Testis (tissue), 3 donors: Measurements from ENCODE around the gene SPX. TPM values are rescaled to one million over a fixed set of nuclear protein-coding genes. Genes with fewer than 3 reads are reported as not detected.

Experiments used
- DNase-seq: peaks from one replicate; pipeline ENCODE4 v3.0.0-alpha.2; 2019
- H3K27ac ChIP-seq, 2 donors: fragments of 200-600 bp; sonication (generic); one replicate each; pipeline ENCODE4 v1.5.1; 2019
- H3K27me3 ChIP-seq: fragments of 200-600 bp; sonication (generic); one replicate; pipeline ENCODE4 v1.5.1; 2019
- H3K36me3 ChIP-seq: fragments of 200-600 bp; sonication (generic); one replicate; pipeline ENCODE4 v1.5.1; 2017; ENCODE audit warnings: low read depth; ENCODE audit errors: missing control alignments
- H3K4me1 ChIP-seq: fragments of 200-600 bp; sonication (generic); one replicate; pipeline ENCODE4 v1.5.1; 2019
- H3K4me3 ChIP-seq, 2 donors: fragments of 200-600 bp; sonication (generic); one replicate each; pipeline ENCODE4 v1.5.1; 2017 to 2019
- H3K9me3 ChIP-seq: fragments of 200-600 bp; sonication (generic); one replicate; pipeline ENCODE4 v1.5.1; 2017
- CTCF ChIP-seq, 3 experiments: fragments of 450-650 bp in 2 of 3; fragments of 200-600 bp in 1 of 3; sonication (generic) in 1 of 3; IDR thresholded peaks; one replicate each; pipeline ENCODE4 v1.5.1; 2016 to 2019; ENCODE audit warnings: antibody characterized with exemption in 3 of 3, mild to moderate bottlenecking in 2 of 3, moderate library complexity in 1 of 3
- POLR2A ChIP-seq: fragments of 450-650 bp; IDR thresholded peaks from one replicate; pipeline ENCODE4 v1.6.1; 2017; ENCODE audit warnings: antibody characterized with exemption, mild to moderate bottlenecking, moderate library complexity
- WGBS, 2 donors: methylation state at CpG; one replicate each; pipeline ENCODE4 v1.1.5; 2018; 5-methylcytosine and 5-hydroxymethylcytosine counted together
- intact Hi-C: fragments of 100-400 bp; cut with DNase I; formaldehyde crosslinking; loops from one replicate; pipeline ENCODE4 v1.15.1; 2023; ENCODE audit warnings: low total_unique reads
- polyA plus RNA-seq: library from polyadenylated mRNA; stranded (reverse); fragments of 350-450 nt; fragmentation: Illumina TruSeq; extraction: RNeasy Lipid Tissue Mini Kit (QIAGEN cat#74804); gene quantifications from one replicate; pipeline ENCODE4 v1.2.3, GENCODE V29; 2014; ENCODE audit warnings: low read depth, low replicate concordance; ENCODE audit not compliant: insufficient read depth
- total RNA-seq, 2 donors: library from RNA; depleted of rRNA; stranded (reverse); fragments of >200 nt; gene quantifications; one replicate each; pipeline ENCODE4 v1.2.3, GENCODE V29; 2016

The SPX gene
- total and polyA plus RNA-seq, 3 donors from 2014 or later: 0.93 to 2.1 (median 1.5) TPM

DNA sequence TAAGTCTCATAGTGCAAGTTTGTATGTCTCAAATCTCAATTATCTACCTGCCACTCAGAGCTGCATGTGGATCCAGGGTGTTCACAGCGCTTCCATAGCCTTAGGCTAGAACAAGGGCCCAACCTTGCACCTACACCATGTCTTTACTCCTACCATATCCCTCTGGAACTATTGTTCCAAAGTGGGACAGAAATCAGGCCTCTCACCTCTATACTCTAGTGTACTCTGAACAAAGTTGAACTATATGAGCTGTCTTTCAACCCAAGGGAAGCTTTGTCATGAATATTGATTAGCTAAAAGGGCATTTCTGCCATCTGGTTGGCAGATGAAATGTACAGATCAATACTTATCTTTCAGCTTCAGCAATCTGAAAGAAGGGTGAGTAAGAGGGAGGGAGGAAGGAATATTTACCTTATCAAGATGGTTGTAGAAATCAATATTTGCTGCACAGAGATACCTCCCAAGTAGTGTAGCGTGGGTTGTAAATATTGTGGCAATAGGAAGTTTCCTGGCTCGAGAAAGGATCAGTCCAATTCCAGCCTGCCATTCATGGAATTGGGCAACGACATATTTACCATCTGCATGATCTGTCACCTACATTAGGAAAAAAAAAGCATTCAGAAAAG, 47.8 kb downstream of the SPX start:
- no peak for DNase-seq
- Histone ChIP-seq H3K27ac (no peak overlapping the region), H3K27me3 (no peaks in the 10 kb centered on the region), H3K4me3 (no peak overlapping the region), H3K36me3 (no peaks in the 10 kb centered on the region), H3K9me3 (no peaks in the 10 kb centered on the region), H3K4me1 (no peaks in the 10 kb centered on the region)
- TF ChIP-seq CTCF (IDR thresholded peaks at IDR 0.05): no peak
- intact Hi-C loops: no loop called here
- WGBS, 2 donors: 91 to 93% methylated on average over 4 of the region's 4 CpGs

GRCh38 chr12:21576431-21576830, 50.3 kb downstream of the SPX start:
- TF ChIP-seq POLR2A: no peak
- TF ChIP-seq CTCF (IDR thresholded peaks at IDR 0.05): no peak
- intact Hi-C loops: no loop called here

DNA sequence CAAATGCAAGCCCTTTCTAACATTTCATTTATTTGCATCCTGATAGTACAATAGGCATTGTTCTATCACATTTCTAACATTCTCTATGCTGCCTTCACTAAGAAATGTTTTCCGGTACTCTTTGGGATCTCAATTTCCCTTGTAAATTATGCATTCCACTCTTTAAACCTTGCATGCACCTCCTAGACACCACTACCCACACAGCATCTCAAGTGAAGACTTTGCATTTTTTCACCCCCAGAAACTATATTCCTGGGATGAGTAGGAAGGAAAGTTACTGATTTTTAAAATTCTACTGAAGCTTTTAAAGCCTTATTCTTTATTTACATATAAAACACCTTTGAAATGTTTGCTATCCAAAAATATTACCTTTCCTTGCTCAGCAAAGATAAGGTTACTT, 51.4 kb downstream of the SPX start:
- Histone ChIP-seq H3K27ac (no peak overlapping the region), H3K36me3 (no peaks in the 10 kb centered on the region), H3K9me3 (no peaks in the 10 kb centered on the region), H3K4me3 (no peak overlapping the region), H3K4me1 (no peaks in the 10 kb centered on the region), H3K27me3 (no peaks in the 10 kb centered on the region)
- no peak for DNase-seq
- intact Hi-C loops: no loop called here
- TF ChIP-seq POLR2A (no peak), CTCF (IDR thresholded peaks at IDR 0.05) (no peak)
- 94 to 96% methylated on average over 1 of the region's 1 CpG for WGBS, 2 donors

More at GRCh38 chr12:21576431-21576830, 50.3 kb downstream of the SPX start:
- H3K27me3 ChIP-seq: no peaks in the 10 kb centered on the region
- no peak for DNase-seq
- H3K9me3 ChIP-seq: no peaks in the 10 kb centered on the region
- H3K4me3 ChIP-seq: no peak overlapping the region
- H3K4me1 ChIP-seq: no peaks in the 10 kb centered on the region
- no peaks in the 10 kb centered on the region for H3K36me3 ChIP-seq
- WGBS, 2 donors: 78 to 81% methylated on average over 2 of the region's 2 CpGs
- H3K27ac ChIP-seq: no peak overlapping the region

DNA sequence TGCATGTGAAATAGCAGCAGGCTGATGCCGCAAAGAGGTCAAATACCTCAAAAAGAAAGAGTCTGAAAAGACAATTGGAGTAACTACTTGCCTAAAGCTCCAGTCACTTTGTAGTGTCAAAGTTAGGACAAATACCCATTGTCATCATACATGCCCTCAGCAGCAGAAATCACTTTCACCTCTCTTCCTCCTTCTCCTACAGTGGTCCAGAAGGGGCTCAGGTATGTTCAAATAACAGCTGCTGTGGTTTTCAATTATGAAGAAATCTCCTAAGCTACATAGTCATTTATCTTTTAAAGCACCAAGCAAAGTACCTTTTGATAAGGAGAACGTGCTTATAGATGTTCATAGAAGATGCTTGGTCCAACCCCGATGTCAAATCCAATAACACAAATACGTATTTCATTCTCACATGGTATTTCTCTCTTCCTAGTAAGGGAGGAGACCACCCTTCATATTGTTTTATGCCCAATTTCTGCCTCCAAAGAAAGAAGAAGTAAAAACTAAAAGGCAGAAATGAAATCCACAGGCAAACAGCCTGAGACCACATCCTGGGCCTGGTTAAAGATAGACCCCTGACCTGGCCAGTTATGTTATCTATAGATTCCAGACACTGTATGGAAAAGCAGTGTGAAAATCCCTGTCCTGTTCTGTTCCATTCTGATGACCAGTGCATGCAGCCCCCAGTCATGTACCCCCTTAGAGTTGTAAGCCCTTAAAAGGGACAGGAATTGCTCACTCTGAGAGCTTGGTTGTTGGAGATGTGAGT, 54.8 kb downstream of the SPX start:
- H3K36me3 ChIP-seq: no peaks in the 10 kb centered on the region
- no peak for TF ChIP-seq CTCF (IDR thresholded peaks at IDR 0.05)
- TF ChIP-seq POLR2A: no peak
- H3K9me3 ChIP-seq: no peaks in the 10 kb centered on the region
- no peaks in the 10 kb centered on the region for H3K27me3 ChIP-seq
- H3K4me1 ChIP-seq: no peaks in the 10 kb centered on the region
- WGBS, 2 donors: 82 to 91% methylated on average over 4 of the region's 4 CpGs
- intact Hi-C loops: no loop called here
- no peak overlapping the region for H3K27ac ChIP-seq
- no peak for DNase-seq
- no peak overlapping the region for H3K4me3 ChIP-seq

Other genes with a start within 250 kb of the SPX start
- gene SLCO1A2, start 191.4 kb upstream of the SPX start, total RNA-seq: 1 to 10 TPM; 2.7 TPM
- 0.87 TPM for gene SLCO1A2, start 191.4 kb upstream of the SPX start, polyA plus RNA-seq
- gene IAPP, start 153.4 kb upstream of the SPX start, total RNA-seq: not detected
- 5.7 TPM for gene IAPP, start 153.4 kb upstream of the SPX start, polyA plus RNA-seq
- 10 to 100 TPM; 20.7 to 25.1 TPM for gene PYROXD1, start 88.6 kb upstream of the SPX start, total RNA-seq
- 18.0 TPM for gene PYROXD1, start 88.6 kb upstream of the SPX start, polyA plus RNA-seq
- gene RECQL, start 24.7 kb upstream of the SPX start, total RNA-seq: 10 to 100 TPM; 15.2 to 21.6 TPM
- gene RECQL, start 24.7 kb upstream of the SPX start, polyA plus RNA-seq: 9.8 TPM
- gene GOLT1B, start 24.5 kb upstream of the SPX start, total RNA-seq: 10 to 100 TPM; 13.7 to 13.9 TPM
- 24.6 TPM for gene GOLT1B, start 24.5 kb upstream of the SPX start, polyA plus RNA-seq
- gene GYS2, start 78.6 kb downstream of the SPX start, total RNA-seq: not detected
- gene GYS2, start 78.6 kb downstream of the SPX start, polyA plus RNA-seq: not detected
- gene LDHB, start 131.5 kb downstream of the SPX start, total RNA-seq: 100 to 1,000 TPM; 196 to 259 TPM
- gene LDHB, start 131.5 kb downstream of the SPX start, polyA plus RNA-seq: 158 TPM
- gene KCNJ8, start 248.4 kb downstream of the SPX start, total RNA-seq: 1 to 10 TPM; 2.0 to 2.2 TPM
- gene KCNJ8, start 248.4 kb downstream of the SPX start, polyA plus RNA-seq: 3.3 TPM